ENCODE measurements around the gene GLIPR1.
A peak's percentile ranks its signal among the peaks of the same experiment; 100 is the strongest.
"Not testable (repeated sequence)": the region's sequence is repeated elsewhere in the genome, so short reads cannot be mapped to it uniquely, and the experiment has no call there.

Gene GLIPR1

GRCh38 chr12:75480469-75480949 is at the start of gene GLIPR1:
TSS of gene GLIPR1 (plus strand) at chr12:75480755. CDS start at chr12:75480881, 126 bp downstream.
- H3K4me3 ChIP-seq (replicated peaks in 1 of 2; ENCODE audit: low read depth in 2 of 2, low read length in 2 of 2): peak within 1 kb of the TSS; percentile 43 to 67
- peak; percentile 97 to 100 for DNase-seq (ENCODE audit: low read depth in 2 of 2)
- TF ChIP-seq CTCF (IDR thresholded peaks at IDR 0.05; ENCODE audit: low read depth, low read length): no peak

GRCh38 chr12:75432924-75433323 is 47.6 kb upstream of the GLIPR1 start:
- no peak overlapping the region for H3K4me3 ChIP-seq (replicated peaks in 1 of 2; ENCODE audit: low read depth in 2 of 2, low read length in 2 of 2)
- peak in 1 of 2 donors; percentile 29 for DNase-seq (ENCODE audit: low read depth in 2 of 2)
- no peak for TF ChIP-seq CTCF (IDR thresholded peaks at IDR 0.05; ENCODE audit: low read depth, low read length)

GRCh38 chr12:75437564-75437963 is 43.0 kb upstream of the GLIPR1 start:
- TF ChIP-seq CTCF (IDR thresholded peaks at IDR 0.05; ENCODE audit: low read depth, low read length): peak; percentile 65
- peak; percentile 69 to 78 for DNase-seq (ENCODE audit: low read depth in 2 of 2)
- H3K4me3 ChIP-seq (replicated peaks in 1 of 2; ENCODE audit: low read depth in 2 of 2, low read length in 2 of 2): no peak overlapping the region

- H3K4me3 ChIP-seq (replicated peaks in 1 of 2; ENCODE audit: low read depth in 2 of 2, low read length in 2 of 2): no peak overlapping the region
- TF ChIP-seq CTCF (IDR thresholded peaks at IDR 0.05; ENCODE audit: low read depth, low read length): no peak
- DNase-seq (ENCODE audit: low read depth in 2 of 2): no peak
Measured at GRCh38 chr12:75438059-75438754, 42.3 kb upstream of the GLIPR1 start.

GRCh38 chr12:75439048-75439447 is 41.5 kb upstream of the GLIPR1 start:
- no peak for TF ChIP-seq CTCF (IDR thresholded peaks at IDR 0.05; ENCODE audit: low read depth, low read length)
- H3K4me3 ChIP-seq (replicated peaks in 1 of 2; ENCODE audit: low read depth in 2 of 2, low read length in 2 of 2): no peak overlapping the region
- peak in 1 of 2 donors; percentile 32 for DNase-seq (ENCODE audit: low read depth in 2 of 2)

GRCh38 chr12:75439930-75440329 is 40.6 kb upstream of the GLIPR1 start:
- TF ChIP-seq CTCF (IDR thresholded peaks at IDR 0.05; ENCODE audit: low read depth, low read length): no peak
- H3K4me3 ChIP-seq (replicated peaks in 1 of 2; ENCODE audit: low read depth in 2 of 2, low read length in 2 of 2): no peak overlapping the region
- DNase-seq (ENCODE audit: low read depth in 2 of 2): no peak

GRCh38 chr12:75441687-75442449 is 38.7 kb upstream of the GLIPR1 start:
- DNase-seq (ENCODE audit: low read depth in 2 of 2); H3K4me3 ChIP-seq (replicated peaks in 1 of 2; ENCODE audit: low read depth in 2 of 2, low read length in 2 of 2): not testable (repeated sequence)

GRCh38 chr12:75442454-75442853 is 38.1 kb upstream of the GLIPR1 start:
- not testable (repeated sequence) for H3K4me3 ChIP-seq (replicated peaks in 1 of 2; ENCODE audit: low read depth in 2 of 2, low read length in 2 of 2); DNase-seq (ENCODE audit: low read depth in 2 of 2)

All from cardiac fibroblast (primary cell).